ENCODE data around the gene NRG4. TPM values are rescaled to one million over a fixed set of nuclear protein-coding genes. Genes with fewer than 3 reads are reported as not detected.
"Not testable (repeated sequence)": the region's sequence is repeated elsewhere in the genome, so short reads cannot be mapped to it uniquely, and the experiment has no call there.

Gene NRG4
- total RNA-seq, 1 experiment from 2014 or later = 1.0 TPM

GRCh38 chr15:75985971-75986370, 26.3 kb downstream of the NRG4 start:
- ChIA-PET POLR2A (no interaction called here), RAD21 (ENCODE audit: low non-redundant PET in 1 of 2, low total read pairs in 2 of 2, uncharacterized antibody in 2 of 2, unreplicated experiment in 2 of 2) (no interaction called here), CTCF (no interaction called here)
- H3K9me2 ChIP-seq (ENCODE audit: insufficient read depth) = no peaks in the 10 kb centered on the region
- H3K27ac ChIP-seq (ENCODE audit: low read depth, low read length) = no peak overlapping the region
- no peak overlapping the region for H3K9ac ChIP-seq (ENCODE audit: low read length)
- H3K79me2 ChIP-seq (ENCODE audit: insufficient read depth, low read length) = no peaks in the 10 kb centered on the region
- BruUV-seq (replicated peaks) = no TSS peak
- intact Hi-C loops (cut with micrococcal nuclease) = no loop called here
- H3K4me1 ChIP-seq (ENCODE audit: control insufficient read depth in 1 of 2, insufficient read depth in 2 of 2, low read length in 2 of 2) = no peaks in the 10 kb centered on the region
- H3K4me2 ChIP-seq (ENCODE audit: low read length) = no peak overlapping the region
- no peak overlapping the region for H2AFZ ChIP-seq (ENCODE audit: low read depth, low read length, poor library complexity, severe bottlenecking)
- no peak for ATAC-seq
- no peaks in the 10 kb centered on the region for H4K20me1 ChIP-seq (ENCODE audit: insufficient read depth)
- no peaks in the 10 kb centered on the region for H3K27me3 ChIP-seq (ENCODE audit: insufficient read depth, low read length)
- DNase-seq (ENCODE audit: low read depth, low spot score) = no peak
- H3K4me3 ChIP-seq (replicated peaks in 1 of 2; ENCODE audit: low read depth in 1 of 2, low read length in 2 of 2) = no peak overlapping the region
- no peak for TF ChIP-seq POLR2AphosphoS5 (IDR thresholded peaks at IDR 0.05; ENCODE audit: low read depth, low read length)
- no peak for TF ChIP-seq FOSL1 (IDR thresholded peaks at IDR 0.05; ENCODE audit: low read depth)
- no peak for TF ChIP-seq ZFX (IDR thresholded peaks at IDR 0.05)
- TF ChIP-seq CTCF (IDR thresholded peaks at IDR 0.05 in 2 of 3, conservative IDR thresholded peaks at IDR 0.05 in 1 of 3; ENCODE audit: borderline replicate concordance in 1 of 3, insufficient read depth in 1 of 3, low read depth in 2 of 3, low read length in 2 of 3) = no peak
- no peak for TF ChIP-seq JUND (IDR thresholded peaks at IDR 0.05)
- TF ChIP-seq ELF1 (IDR thresholded peaks at IDR 0.05; ENCODE audit: borderline replicate concordance, low read depth) = no peak
- no peak for TF ChIP-seq MAX (IDR thresholded peaks at IDR 0.05)
- TF ChIP-seq ZNF274 (IDR thresholded peaks at IDR 0.05; ENCODE audit: low read depth, low read length) = no peak
- no peaks in the 10 kb centered on the region for H3K9me3 ChIP-seq (ENCODE audit: control insufficient read depth in 1 of 2, insufficient read depth in 1 of 2, low read depth in 1 of 2, low read length in 2 of 2)
- no peaks in the 10 kb centered on the region for H3K36me3 ChIP-seq (ENCODE audit: control insufficient read depth in 1 of 2, insufficient read depth in 2 of 2, low read length in 2 of 2)

- intact Hi-C loops (cut with micrococcal nuclease); H3K9me3 ChIP-seq (ENCODE audit: control insufficient read depth in 1 of 2, insufficient read depth in 1 of 2, low read depth in 1 of 2, low read length in 2 of 2); DNase-seq (ENCODE audit: low read depth, low spot score); BruUV-seq (replicated peaks); H3K27ac ChIP-seq (ENCODE audit: low read depth, low read length); H3K36me3 ChIP-seq (ENCODE audit: control insufficient read depth in 1 of 2, insufficient read depth in 2 of 2, low read length in 2 of 2); H3K4me1 ChIP-seq (ENCODE audit: control insufficient read depth in 1 of 2, insufficient read depth in 2 of 2, low read length in 2 of 2); H3K9me2 ChIP-seq (ENCODE audit: insufficient read depth); H4K20me1 ChIP-seq (ENCODE audit: insufficient read depth); RAD21 ChIA-PET (ENCODE audit: low non-redundant PET in 1 of 2, low total read pairs in 2 of 2, uncharacterized antibody in 2 of 2, unreplicated experiment in 2 of 2); H3K27me3 ChIP-seq (ENCODE audit: insufficient read depth, low read length); H3K4me3 ChIP-seq (replicated peaks in 1 of 2; ENCODE audit: low read depth in 1 of 2, low read length in 2 of 2); H3K79me2 ChIP-seq (ENCODE audit: insufficient read depth, low read length); H3K4me2 ChIP-seq (ENCODE audit: low read length); POLR2A ChIA-PET; H3K9ac ChIP-seq (ENCODE audit: low read length); ATAC-seq; H2AFZ ChIP-seq (ENCODE audit: low read depth, low read length, poor library complexity, severe bottlenecking); CTCF ChIA-PET: not testable (repeated sequence)
Measured at GRCh38 chr15:75984706-75985105, 27.5 kb downstream of the NRG4 start.

Measured in HCT116 (cell line).